ENCODE results near the gene RASD2. TPM values are rescaled to one million over a fixed set of nuclear protein-coding genes. Genes with fewer than 3 reads are reported as not detected.

RASD2 gene
- total RNA-seq, 3 donors from 2014 or later: 0.08 to 0.14 (median 0.13) TPM

DNA sequence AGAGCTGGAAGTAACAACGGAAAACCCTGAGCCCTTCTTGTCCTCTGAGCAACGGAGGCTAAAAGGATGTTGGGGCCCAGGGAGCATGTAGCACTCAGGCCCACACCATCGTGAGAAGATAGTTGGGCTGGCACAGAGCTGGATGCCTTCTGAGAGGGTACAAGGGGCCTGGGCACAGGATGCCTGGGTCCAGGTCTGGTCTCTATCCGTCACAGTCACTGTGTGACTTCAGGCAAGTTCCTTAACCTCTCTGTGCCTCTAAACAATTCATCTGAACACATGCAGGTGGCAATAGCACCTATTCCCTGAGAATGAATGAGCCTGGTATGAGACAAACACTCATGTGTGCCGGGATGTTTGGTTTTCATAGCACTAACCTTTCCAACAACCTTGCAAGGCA is 47.3 kb downstream of the RASD2 start:
- no peak overlapping the region for H3K4me3 Mint-ChIP-seq
- no peak for ATAC-seq
- no peaks in the 10 kb centered on the region for H3K4me1 Mint-ChIP-seq (ENCODE audit: low read depth)
- peaks cover 7% of the 10 kb centered on the region for H3K27me3 Mint-ChIP-seq (ENCODE audit: low read depth)
- H3K9me3 Mint-ChIP-seq: no peaks in the 10 kb centered on the region
- no peak for DNase-seq
- no peaks in the 10 kb centered on the region for H3K36me3 Mint-ChIP-seq (ENCODE audit: insufficient read depth)

DNA sequence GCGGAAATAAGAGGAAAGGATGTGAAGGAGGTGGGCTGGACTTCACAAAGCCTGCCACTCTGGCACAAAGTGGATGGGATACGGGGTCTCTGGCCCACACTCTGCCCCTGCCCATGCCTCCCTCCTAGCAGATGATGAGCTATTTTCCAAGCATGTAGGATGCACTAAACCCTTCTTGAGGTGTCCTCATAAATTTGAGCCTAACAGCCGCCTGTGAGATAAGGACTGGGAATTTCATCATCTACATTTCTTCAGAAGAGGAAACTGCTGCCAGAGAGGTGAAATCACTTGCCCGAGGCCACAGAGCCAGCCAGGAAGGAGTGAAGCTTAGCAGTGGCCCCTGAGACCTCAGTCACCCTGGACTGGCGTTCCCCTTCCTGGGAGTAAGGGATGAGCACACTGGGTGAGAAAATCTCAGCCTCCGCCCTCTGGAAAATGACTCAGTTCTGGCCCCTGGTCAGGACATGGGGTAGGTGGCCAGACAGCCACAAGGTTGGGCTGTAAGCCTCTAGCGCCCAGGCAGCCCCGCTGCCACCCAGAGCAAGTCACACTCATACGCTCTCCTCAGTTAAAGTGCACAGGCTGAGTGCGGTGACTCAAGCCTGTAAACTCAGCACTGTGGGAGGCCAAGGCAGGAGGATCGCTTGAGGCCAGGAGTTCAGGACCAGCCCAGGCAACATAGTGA is 48.6 kb downstream of the RASD2 start:
- peaks cover 6% of the 10 kb centered on the region for H3K27me3 Mint-ChIP-seq (ENCODE audit: low read depth)
- H3K4me1 Mint-ChIP-seq (ENCODE audit: low read depth): no peaks in the 10 kb centered on the region
- H3K36me3 Mint-ChIP-seq (ENCODE audit: insufficient read depth): no peaks in the 10 kb centered on the region
- H3K9me3 Mint-ChIP-seq: no peaks in the 10 kb centered on the region
- no peak overlapping the region for H3K4me3 Mint-ChIP-seq
- ATAC-seq: no peak
- DNase-seq: no peak

DNA sequence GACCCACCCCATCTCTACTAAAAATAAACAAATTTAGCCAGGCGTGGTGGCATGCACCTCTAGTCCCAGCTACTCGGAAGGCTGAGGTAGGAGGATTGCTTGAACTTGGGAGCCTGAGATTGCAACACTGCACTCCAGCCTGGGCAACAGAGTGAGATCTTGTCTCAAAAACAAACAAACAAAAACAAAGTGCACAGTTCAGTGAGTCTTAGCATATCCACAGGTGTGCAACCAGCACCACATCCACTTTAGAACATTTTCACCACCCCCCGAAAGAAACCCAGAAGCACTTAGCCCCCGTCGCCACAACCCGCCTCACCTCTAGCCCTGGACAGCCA is 49.1 kb downstream of the RASD2 start:
- DNase-seq: no peak

DNA sequence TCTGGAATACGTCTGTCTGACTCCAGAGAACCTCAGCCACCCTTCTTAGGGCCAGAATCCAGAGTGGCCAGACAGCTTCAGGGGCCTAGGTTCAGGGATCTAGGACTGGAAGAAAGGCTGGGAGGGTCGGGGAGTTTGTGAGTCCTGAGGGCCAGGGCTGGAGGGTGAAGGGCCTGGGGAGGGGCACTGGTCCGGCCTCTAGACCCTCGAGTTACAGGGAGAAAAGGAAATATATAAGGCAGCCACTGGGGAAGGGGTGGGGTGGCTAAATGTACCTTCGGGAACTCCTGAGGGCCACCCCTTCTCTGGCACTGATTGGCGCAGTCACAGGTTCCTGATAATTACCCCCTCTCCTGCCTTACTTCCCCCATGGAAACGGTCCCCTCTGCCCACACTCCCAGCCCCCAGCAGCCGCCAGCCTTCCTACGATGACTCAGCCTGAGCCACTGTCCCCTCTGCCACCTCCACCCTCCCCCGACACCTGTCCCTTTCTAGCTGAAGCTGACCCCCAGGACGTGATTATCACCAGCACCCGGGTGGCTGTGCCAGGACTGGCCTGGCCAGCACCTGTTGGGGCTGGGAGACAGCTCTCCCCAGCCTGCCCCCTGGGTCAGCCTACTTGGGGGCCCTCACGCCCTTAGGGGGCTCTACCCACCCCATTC is 50.1 kb downstream of the RASD2 start:
- no peaks in the 10 kb centered on the region for H3K4me1 Mint-ChIP-seq (ENCODE audit: low read depth)
- H3K4me3 Mint-ChIP-seq: no peak overlapping the region
- H3K9me3 Mint-ChIP-seq: no peaks in the 10 kb centered on the region
- peaks cover 8% of the 10 kb centered on the region for H3K27me3 Mint-ChIP-seq (ENCODE audit: low read depth)
- no peak for DNase-seq
- no peak for ATAC-seq
- no peaks in the 10 kb centered on the region for H3K36me3 Mint-ChIP-seq (ENCODE audit: insufficient read depth)

More for the DNA sequence above, 49.1 kb downstream of the RASD2 start:
- peaks cover 6% of the 10 kb centered on the region for H3K27me3 Mint-ChIP-seq (ENCODE audit: low read depth)
- H3K4me1 Mint-ChIP-seq (ENCODE audit: low read depth): no peaks in the 10 kb centered on the region
- no peaks in the 10 kb centered on the region for H3K9me3 Mint-ChIP-seq
- no peak overlapping the region for H3K4me3 Mint-ChIP-seq
- H3K36me3 Mint-ChIP-seq (ENCODE audit: insufficient read depth): no peaks in the 10 kb centered on the region
- no peak for ATAC-seq

DNA sequence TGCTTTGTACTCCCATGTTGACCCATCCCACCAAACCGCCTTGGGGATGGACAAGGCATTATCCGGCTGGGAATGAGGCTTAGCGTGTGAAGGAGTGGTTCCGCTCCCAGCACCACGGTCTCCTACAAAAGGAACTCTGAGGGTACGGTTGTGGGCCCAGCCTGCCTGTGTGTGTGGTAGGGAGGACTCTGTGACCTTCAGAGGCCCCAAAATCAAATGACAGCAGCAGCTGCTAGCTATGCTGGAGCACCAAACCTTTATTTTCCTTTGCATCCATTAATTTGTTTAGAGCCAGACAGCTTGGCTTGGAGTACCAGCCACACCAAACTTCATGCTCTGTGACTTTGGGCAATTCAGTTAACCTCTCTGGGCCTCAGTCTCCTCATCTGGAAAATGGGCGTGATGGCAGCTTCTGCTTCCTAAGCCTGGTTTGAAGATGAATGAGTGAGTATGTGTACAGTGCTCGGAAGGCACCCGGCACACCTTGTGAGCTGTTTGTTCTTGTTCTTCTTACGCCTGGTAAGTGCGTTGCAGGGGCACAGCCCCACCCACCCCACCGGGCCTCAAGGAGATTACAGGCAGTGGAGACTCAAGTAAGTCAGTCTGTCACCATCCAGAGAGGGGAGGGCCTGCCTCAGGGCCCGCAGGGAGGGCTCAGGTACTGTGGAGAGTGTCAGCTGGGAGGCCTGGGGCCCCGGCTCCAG is 51.2 kb downstream of the RASD2 start:
- Mint-ChIP-seq H3K4me1 (ENCODE audit: low read depth) (no peaks in the 10 kb centered on the region), H3K4me3 (no peak overlapping the region), H3K27me3 (ENCODE audit: low read depth) (peaks cover 8% of the 10 kb centered on the region), H3K9me3 (no peaks in the 10 kb centered on the region), H3K36me3 (ENCODE audit: insufficient read depth) (no peaks in the 10 kb centered on the region)
- ATAC-seq (no peak), DNase-seq (no peak)

DNA sequence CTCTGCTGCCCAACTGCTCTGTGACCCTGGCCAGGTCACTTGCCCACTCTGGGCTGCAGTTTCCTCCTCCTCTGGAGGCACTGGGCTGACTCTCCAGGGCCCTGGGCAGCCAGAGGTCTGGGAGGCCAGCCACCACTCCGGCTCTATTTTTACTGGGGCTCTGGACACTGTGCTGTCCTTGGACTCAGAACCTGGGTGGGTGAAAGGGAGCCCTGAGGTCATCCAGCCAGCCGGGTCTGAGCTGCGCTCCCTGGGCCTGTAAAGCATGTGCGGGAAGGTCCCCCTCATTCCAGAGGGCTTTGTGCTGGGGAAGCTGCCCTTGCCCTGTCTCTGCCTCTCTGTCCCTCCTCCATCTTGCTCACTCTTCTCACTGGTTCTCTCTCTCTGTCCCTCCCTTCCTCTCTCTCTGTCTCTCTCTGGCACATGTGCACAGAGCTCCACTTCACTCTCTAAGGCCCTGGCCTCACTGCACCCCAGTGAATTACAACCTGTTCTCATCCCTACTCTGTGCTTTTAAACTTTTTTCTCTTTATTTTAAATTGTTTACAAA is 51.9 kb downstream of the RASD2 start:
- Mint-ChIP-seq H3K4me3 (no peak overlapping the region), H3K27me3 (ENCODE audit: low read depth) (peaks cover 8% of the 10 kb centered on the region), H3K9me3 (no peaks in the 10 kb centered on the region), H3K4me1 (ENCODE audit: low read depth) (no peaks in the 10 kb centered on the region), H3K36me3 (ENCODE audit: insufficient read depth) (no peaks in the 10 kb centered on the region)
- DNase-seq (no peak), ATAC-seq (no peak)

DNA sequence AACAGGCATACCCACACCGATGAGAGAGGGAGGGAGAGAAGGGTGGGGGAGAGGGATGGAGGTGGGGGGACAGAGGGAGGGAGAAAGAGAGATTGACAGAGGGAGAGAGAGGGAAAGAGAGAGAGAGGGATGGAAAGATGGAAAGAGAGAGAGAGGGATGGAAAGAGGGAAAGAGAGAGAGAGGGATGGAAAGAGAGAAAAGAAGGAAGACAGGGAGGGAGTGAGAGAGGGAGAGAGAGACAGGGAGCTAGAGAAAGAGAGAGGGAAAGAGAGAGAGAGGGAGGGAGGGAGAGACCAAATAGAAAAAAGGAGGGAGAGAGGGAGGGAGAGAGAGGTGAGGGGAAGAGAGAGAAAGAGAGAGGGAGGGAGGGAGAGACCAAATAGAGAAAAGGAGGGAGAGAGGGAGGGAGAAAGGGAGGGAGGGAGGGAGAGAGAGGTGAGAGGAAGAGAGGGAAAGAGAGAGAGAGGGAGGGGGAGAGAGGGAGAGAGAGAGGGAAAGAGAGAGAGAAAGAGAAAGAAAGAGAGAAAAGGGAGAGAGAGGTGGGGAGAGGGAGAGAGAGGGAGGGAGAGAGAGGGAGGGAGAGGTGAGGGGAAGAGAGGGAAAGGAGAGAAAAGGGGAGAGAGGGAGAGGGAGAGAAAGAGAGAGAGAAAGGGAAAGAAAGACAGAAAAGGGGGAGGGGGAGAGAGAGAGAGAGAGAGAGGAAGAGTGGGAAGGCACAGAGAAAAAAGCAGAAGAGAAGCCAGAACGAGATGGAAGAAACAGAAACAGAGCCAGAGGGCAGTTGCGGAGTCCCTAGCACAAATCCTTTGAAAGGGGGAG is 52.6 kb downstream of the RASD2 start:
- DNase-seq (no peak), ATAC-seq (no peak)
- no peaks in the 10 kb centered on the region for H3K36me3 Mint-ChIP-seq (ENCODE audit: insufficient read depth)
- no peak overlapping the region for H3K4me3 Mint-ChIP-seq
- no peaks in the 10 kb centered on the region for H3K4me1 Mint-ChIP-seq (ENCODE audit: low read depth)
- H3K27me3 Mint-ChIP-seq (ENCODE audit: low read depth): peaks cover 8% of the 10 kb centered on the region
- no peaks in the 10 kb centered on the region for H3K9me3 Mint-ChIP-seq

DNA sequence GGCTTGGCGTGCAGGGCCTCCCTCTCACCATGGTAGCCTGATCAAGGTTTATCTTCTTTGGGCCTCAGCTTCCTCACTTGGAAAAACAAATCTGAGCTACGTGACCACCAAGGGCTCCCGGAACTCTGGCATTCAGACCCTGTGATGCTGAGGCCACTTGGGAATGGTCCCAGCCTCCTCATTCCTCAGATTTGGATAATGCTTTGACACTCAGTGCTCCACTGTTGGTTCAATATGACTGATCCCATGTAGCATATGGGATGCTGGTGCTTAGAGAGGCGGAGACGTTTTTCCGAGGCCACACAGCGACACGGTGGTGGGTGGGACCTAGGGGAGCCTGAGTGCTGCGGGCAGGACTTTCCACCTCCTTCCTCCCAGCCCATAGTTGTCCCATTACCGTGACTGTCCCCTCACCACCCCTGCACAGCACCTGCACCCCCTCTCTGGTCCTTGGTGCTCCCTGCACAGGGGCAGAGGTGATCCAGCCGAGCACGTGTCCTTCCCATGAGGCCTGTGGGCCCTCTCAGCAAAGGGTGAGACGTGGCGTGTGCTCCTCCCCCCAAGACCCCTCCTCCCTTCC is 53.4 kb downstream of the RASD2 start:
- no peak for ATAC-seq
- Mint-ChIP-seq H3K9me3 (no peaks in the 10 kb centered on the region), H3K4me3 (no peak overlapping the region), H3K27me3 (ENCODE audit: low read depth) (peaks cover 8% of the 10 kb centered on the region), H3K4me1 (ENCODE audit: low read depth) (no peaks in the 10 kb centered on the region), H3K36me3 (ENCODE audit: insufficient read depth) (no peaks in the 10 kb centered on the region)
- no peak for DNase-seq

DNA sequence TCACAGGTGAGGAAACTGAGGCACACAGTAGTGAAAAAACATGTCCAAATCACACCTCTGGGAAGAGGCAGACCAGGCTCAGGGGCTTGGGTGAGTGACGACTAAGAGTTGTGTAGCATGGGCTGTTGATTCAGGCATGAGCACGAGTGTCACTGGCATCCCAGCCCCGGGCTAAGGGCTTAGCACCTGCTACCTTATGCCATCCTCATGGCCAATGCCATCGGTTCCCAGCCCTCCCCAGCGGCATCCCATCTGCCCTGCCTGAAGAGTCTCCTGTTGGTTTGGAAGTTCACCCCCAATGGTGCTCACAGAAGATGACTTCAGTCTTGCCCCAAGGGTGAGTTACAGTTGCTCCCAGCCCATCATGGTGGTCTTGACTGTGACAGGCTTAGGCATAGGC is 54.1 kb downstream of the RASD2 start:
- Mint-ChIP-seq H3K4me3 (no peak overlapping the region), H3K9me3 (no peaks in the 10 kb centered on the region), H3K27me3 (ENCODE audit: low read depth) (peaks cover 8% of the 10 kb centered on the region), H3K4me1 (ENCODE audit: low read depth) (no peaks in the 10 kb centered on the region), H3K36me3 (ENCODE audit: insufficient read depth) (no peaks in the 10 kb centered on the region)
- ATAC-seq (no peak), DNase-seq (no peak)

DNA sequence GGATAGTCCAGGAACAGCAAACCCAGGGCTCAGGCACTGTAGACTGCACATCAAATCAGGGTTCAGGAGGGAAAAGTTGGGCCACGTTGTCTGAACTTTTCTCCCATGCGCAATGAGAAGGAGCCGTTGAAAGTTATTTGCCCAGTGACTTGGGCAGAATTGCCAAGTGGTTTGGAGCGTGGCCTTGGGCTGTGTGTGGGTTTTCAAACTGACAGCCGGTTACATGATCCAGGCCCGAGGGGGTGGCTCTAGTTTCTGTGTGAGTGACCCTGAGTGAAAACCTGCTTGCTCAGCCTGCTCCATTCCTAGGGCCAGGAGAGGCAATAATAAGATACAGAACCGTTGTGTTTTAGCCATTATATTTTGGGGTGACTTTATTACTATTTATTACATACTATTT is 56.2 kb downstream of the RASD2 start:
- H3K4me1 Mint-ChIP-seq (ENCODE audit: low read depth): no peaks in the 10 kb centered on the region
- no peaks in the 10 kb centered on the region for H3K36me3 Mint-ChIP-seq (ENCODE audit: insufficient read depth)
- H3K9me3 Mint-ChIP-seq: no peaks in the 10 kb centered on the region
- ATAC-seq (no peak), DNase-seq (no peak)
- H3K4me3 Mint-ChIP-seq: no peak overlapping the region
- H3K27me3 Mint-ChIP-seq (ENCODE audit: low read depth): peaks cover 8% of the 10 kb centered on the region

DNA sequence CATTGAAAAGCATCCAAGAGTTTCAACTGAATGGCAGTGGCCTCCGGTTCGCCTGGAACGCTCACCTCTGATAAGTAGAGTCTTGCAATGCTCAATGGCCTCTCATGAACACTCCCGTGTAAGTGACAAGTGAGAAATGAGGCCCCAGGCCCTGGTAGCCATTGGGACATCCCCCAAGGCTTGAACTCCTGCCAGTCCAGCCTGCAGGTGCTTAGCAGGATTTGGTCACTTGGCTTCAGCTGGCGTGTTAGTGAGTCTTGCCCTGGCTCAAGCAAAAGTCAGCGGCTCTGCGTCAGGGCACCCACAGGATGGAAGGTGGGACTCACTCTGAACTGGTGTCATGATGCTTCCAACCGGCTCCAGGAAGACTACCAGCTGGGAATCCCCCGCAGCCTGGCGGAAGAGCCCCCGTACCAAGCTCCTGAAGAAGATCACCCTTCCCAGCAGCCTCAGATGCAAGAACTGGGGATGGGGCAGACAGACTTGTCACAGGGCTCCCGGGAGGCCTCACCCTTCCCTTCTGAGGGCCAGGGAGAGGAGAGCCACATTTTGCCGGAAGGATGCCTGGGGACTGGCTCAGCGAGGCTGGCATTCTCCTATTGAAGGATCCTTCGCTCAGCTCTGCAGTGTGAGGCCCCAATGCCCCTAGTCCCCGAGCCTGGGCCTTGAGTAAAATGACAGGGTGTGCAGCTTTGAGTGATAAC is 57.2 kb downstream of the RASD2 start:
- DNase-seq: no peak
- H3K9me3 Mint-ChIP-seq: no peaks in the 10 kb centered on the region
- H3K36me3 Mint-ChIP-seq (ENCODE audit: insufficient read depth): no peaks in the 10 kb centered on the region
- no peaks in the 10 kb centered on the region for H3K4me1 Mint-ChIP-seq (ENCODE audit: low read depth)
- H3K4me3 Mint-ChIP-seq: no peak overlapping the region
- H3K27me3 Mint-ChIP-seq (ENCODE audit: low read depth): peaks cover 3% of the 10 kb centered on the region
- ATAC-seq: no peak

DNA sequence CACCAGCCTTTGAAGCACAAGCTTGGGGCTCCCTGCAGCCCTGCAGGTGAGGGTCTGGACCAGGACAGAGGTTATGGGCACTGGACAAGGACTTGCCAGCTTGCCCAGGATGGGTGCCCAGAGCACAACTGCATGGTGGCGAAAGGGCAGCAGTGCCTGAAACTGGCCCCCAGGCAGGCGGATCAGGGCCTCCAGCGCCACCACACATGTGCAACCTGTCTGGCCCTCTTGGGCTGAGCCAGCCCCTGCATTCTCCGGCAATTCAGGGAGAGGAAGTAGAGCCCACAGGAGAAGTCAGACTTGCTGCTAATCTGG is 57.7 kb downstream of the RASD2 start:
- DNase-seq (no peak), ATAC-seq (no peak)
- H3K36me3 Mint-ChIP-seq (ENCODE audit: insufficient read depth): no peaks in the 10 kb centered on the region
- H3K27me3 Mint-ChIP-seq (ENCODE audit: low read depth): peaks cover 3% of the 10 kb centered on the region
- H3K4me1 Mint-ChIP-seq (ENCODE audit: low read depth): no peaks in the 10 kb centered on the region
- H3K4me3 Mint-ChIP-seq: no peak overlapping the region
- H3K9me3 Mint-ChIP-seq: no peaks in the 10 kb centered on the region

DNA sequence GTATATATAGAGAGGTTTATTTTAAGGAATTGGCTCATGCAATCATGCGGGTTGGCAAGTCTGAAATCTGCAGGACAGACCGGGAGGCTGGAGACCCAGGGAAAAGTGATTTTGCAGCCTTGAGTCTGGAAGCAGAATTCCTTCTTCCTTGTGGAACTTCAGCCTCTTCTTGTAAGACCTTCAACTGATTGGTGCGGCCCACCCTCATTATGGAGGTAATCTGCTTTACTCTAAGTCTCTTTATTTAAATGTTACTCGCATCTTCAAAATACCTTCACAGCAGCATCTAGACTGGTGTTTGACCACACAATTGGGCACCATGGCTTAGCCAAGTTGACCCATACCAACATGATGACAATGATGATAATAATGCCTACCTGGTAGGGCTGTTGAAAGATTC is 58.7 kb downstream of the RASD2 start:
- no peaks in the 10 kb centered on the region for H3K36me3 Mint-ChIP-seq (ENCODE audit: insufficient read depth)
- no peaks in the 10 kb centered on the region for H3K9me3 Mint-ChIP-seq
- no peaks in the 10 kb centered on the region for H3K4me1 Mint-ChIP-seq (ENCODE audit: low read depth)
- no peak overlapping the region for H3K4me3 Mint-ChIP-seq
- ATAC-seq (no peak), DNase-seq (no peak)
- H3K27me3 Mint-ChIP-seq (ENCODE audit: low read depth): peaks cover 3% of the 10 kb centered on the region

DNA sequence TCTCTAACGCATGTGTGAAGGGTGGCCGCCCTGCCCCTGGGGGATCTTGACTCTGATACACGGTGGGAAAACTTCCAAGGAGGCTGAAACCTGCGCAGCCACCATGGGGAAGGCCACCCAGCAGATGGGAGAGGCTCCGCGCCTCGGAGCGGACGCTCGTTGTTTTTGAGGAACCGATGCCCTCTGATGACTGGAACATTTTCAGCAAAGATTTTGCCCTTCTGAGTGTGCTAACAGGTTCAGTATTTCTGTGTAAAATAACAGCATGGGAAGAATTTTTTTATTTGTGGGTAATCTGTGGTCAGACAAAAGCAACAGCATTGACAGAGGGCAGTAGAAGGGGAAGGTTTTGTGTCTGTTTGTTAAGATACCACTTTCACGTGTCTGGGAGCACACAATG is 59.8 kb downstream of the RASD2 start:
- ATAC-seq: no peak
- Mint-ChIP-seq H3K36me3 (ENCODE audit: insufficient read depth) (no peaks in the 10 kb centered on the region), H3K9me3 (no peaks in the 10 kb centered on the region)

More for the DNA sequence above, 59.8 kb downstream of the RASD2 start:
- no peak for DNase-seq
- H3K27me3 Mint-ChIP-seq (ENCODE audit: low read depth): peaks cover 3% of the 10 kb centered on the region
- H3K4me3 Mint-ChIP-seq: no peak overlapping the region
- H3K4me1 Mint-ChIP-seq (ENCODE audit: low read depth): no peaks in the 10 kb centered on the region
